K562 (cell line): ENCODE data around the gene TMCC2. TPM values are rescaled to one million over a fixed set of nuclear protein-coding genes. Genes with fewer than 3 reads are reported as not detected.

Experiments used
- ATAC-seq: fragments of 200-7000 bp; cut with Tn5 transposase; 3 replicates; pipeline ENCODE4 v1.9.1; 2020; ENCODE audit warnings: moderate library complexity
- BruUV-seq: library from RNA; stranded (reverse); fragments of 400-500 nt; replicated peaks from 2 replicates; lab custom pipeline; 2021; lab: Mats Ljungman, UMichigan
- CTCF ChIA-PET: fragments of 300-600 bp; formaldehyde crosslinking; extraction: SDS; loops from one replicate; lab custom pipeline; 2021; ENCODE audit warnings: low intra/inter-chr PET ratio; lab: Yijun Ruan, JAX
- POLR2A ChIA-PET: fragments of 300-600, 350-650 bp; sonication (Branson Sonifier 250); formaldehyde crosslinking; extraction: SDS; loops from one replicate; lab custom pipeline; 2021; ENCODE audit warnings: antibody characterized with exemption, inconsistent platforms; lab: Yijun Ruan, JAX
- DNase-seq, 4 experiments: peaks; one replicate each; pipeline versions ENCODE4 v3.0.0 to v3.0.0-alpha.2; 2011 to 2018; ENCODE audit warnings: low spot score in 3 of 4, mixed read lengths in 3 of 4; ENCODE audit errors: extremely low read depth in 1 of 4
- FAIRE-seq: peaks from 2 replicates; lab custom pipeline; 2011; peaks lifted over from hg19 to GRCh38; lab: Jason Lieb, UNC
- H2AFZ ChIP-seq: 2 replicates; pipeline ENCODE4 v1.6.0; 2011; ENCODE audit warnings: low read depth, low read length, control low read depth, inconsistent platforms
- H3K27ac ChIP-seq: fragments of 200-600 bp; 3 replicates; pipeline ENCODE4 v1.8.0; 2011; ENCODE audit warnings: low read depth, mild to moderate bottlenecking, control low read depth, inconsistent platforms, low read length, moderate library complexity, mixed read lengths; ENCODE audit errors: extremely low read depth
- H3K27me3 ChIP-seq, 2 experiments: fragments of 300-600 bp in 1 of 2; 2 replicates in 1 of 2; 3 replicates in 1 of 2; pipeline versions ENCODE4 v1.6.0 to v1.8.0; 2011; ENCODE audit warnings: inconsistent platforms in 2 of 2, low read length in 2 of 2, mild to moderate bottlenecking in 1 of 2, mixed read lengths in 1 of 2, moderate library complexity in 1 of 2; ENCODE audit not compliant: control insufficient read depth in 2 of 2, insufficient read depth in 2 of 2
- H3K36me3 ChIP-seq: fragments of 300-600 bp; 3 replicates; pipeline ENCODE4 v1.8.0; 2011; ENCODE audit warnings: mild to moderate bottlenecking, low read length, inconsistent platforms; ENCODE audit not compliant: control insufficient read depth, insufficient read depth
- H3K4me1 ChIP-seq, 2 experiments: fragments of 200-600 bp in 1 of 2; replicated peaks in 1 of 2; 2 replicates in 1 of 2; 3 replicates in 1 of 2; pipeline versions ENCODE4 v1.5.1 to v1.8.0; 2011; ENCODE audit warnings: inconsistent platforms in 2 of 2, low read length in 2 of 2, mild to moderate bottlenecking in 1 of 2, mixed read lengths in 1 of 2, moderate library complexity in 1 of 2; ENCODE audit not compliant: control insufficient read depth in 2 of 2, insufficient read depth in 2 of 2
- H3K4me2 ChIP-seq: 2 replicates; pipeline ENCODE4 v1.6.1; 2011; ENCODE audit warnings: low read length, control low read depth, inconsistent platforms, mixed read lengths; ENCODE audit not compliant: insufficient read depth
- H3K4me3 ChIP-seq: fragments of 200-600 bp; sonication (generic), shearing (Covaris generic); 2 replicates; pipeline ENCODE4 v1.5.1; 2016; ENCODE audit warnings: control low read depth, inconsistent platforms
- H3K79me2 ChIP-seq: fragments of 200-600 bp; 3 replicates; pipeline ENCODE4 v1.8.0; 2011; ENCODE audit warnings: low read length, inconsistent platforms; ENCODE audit not compliant: control insufficient read depth, insufficient read depth
- H3K9ac ChIP-seq, 2 experiments: 2 replicates each; pipeline versions ENCODE4 v1.6.0 to v1.6.1; 2011; ENCODE audit warnings: low read depth in 2 of 2, low read length in 2 of 2, control low read depth in 1 of 2, inconsistent platforms in 1 of 2, mild to moderate bottlenecking in 1 of 2, mixed read lengths in 1 of 2; ENCODE audit not compliant: insufficient read depth in 1 of 2
- H3K9me1 ChIP-seq: one replicate; pipeline ENCODE4 v1.6.0; 2011; ENCODE audit warnings: inconsistent platforms, mild to moderate bottlenecking, low read length, moderate library complexity; ENCODE audit not compliant: control insufficient read depth, insufficient read depth
- H3K9me3 ChIP-seq: replicated peaks from 2 replicates; pipeline ENCODE4 v1.5.1; 2011; ENCODE audit warnings: low read depth, low read length, inconsistent platforms; ENCODE audit not compliant: control insufficient read depth, insufficient read depth
- H4K20me1 ChIP-seq: replicated peaks from 2 replicates; pipeline ENCODE4 v1.6.1; 2011; ENCODE audit warnings: low read length, inconsistent platforms, mixed read lengths; ENCODE audit not compliant: control insufficient read depth, insufficient read depth
- ARID2 ChIP-seq: fragments of 450-650 bp; IDR thresholded peaks from 2 replicates; pipeline ENCODE4 v1.6.1; 2017; ENCODE audit warnings: antibody characterized with exemption, mild to moderate bottlenecking
- ATF4 ChIP-seq: fragments of 450-650 bp; formaldehyde crosslinking; IDR thresholded peaks from 2 replicates; pipeline ENCODE4 v1.4.0; 2022; ENCODE audit warnings: mild to moderate bottlenecking, moderate library complexity
- CC2D1A ChIP-seq: fragments of 450-650 bp; IDR thresholded peaks from 2 replicates; pipeline ENCODE4 v1.6.1; 2017; ENCODE audit warnings: mild to moderate bottlenecking
- CEBPB ChIP-seq: fragments of 450-650 bp; IDR thresholded peaks from 2 replicates; pipeline ENCODE4 v1.6.1; 2016; ENCODE audit warnings: missing genetic modification characterization, missing compliant biosample characterization
- E2F3 ChIP-seq: fragments of 250-450 bp; sonication (Bioruptor Pico); IDR thresholded peaks from 2 replicates; pipeline ENCODE4 v1.4.0; 2020; ENCODE audit warnings: mild to moderate bottlenecking
- ETV1 ChIP-seq: fragments of 450-650 bp; conservative IDR thresholded peaks from 2 replicates; pipeline ENCODE4 v1.6.1; 2016; ENCODE audit warnings: missing genetic modification characterization, control low read depth, low read depth, missing compliant biosample characterization
- GABPB1 ChIP-seq: sonication (generic); formaldehyde crosslinking; IDR thresholded peaks from 2 replicates; pipeline ENCODE4 v1.8.0; 2022; ENCODE audit warnings: mild to moderate bottlenecking, missing genetic modification reagents
- HDGF ChIP-seq: fragments of 450-650 bp; IDR thresholded peaks from 2 replicates; pipeline ENCODE4 v1.6.1; 2016
- HEY1 ChIP-seq: fragments of 250-450 bp; sonication (Bioruptor Pico); IDR thresholded peaks from 2 replicates; pipeline ENCODE4 v1.5.0; 2020; ENCODE audit warnings: mild to moderate bottlenecking, moderate library complexity, borderline replicate concordance
- HMG20A ChIP-seq: fragments of 450-650 bp; formaldehyde crosslinking; conservative IDR thresholded peaks from 2 replicates; pipeline ENCODE4 v1.4.0; 2020; ENCODE audit warnings: mild to moderate bottlenecking, mixed read lengths
- MYC ChIP-seq, 2 experiments: fragments of 250-450 bp in 1 of 2; sonication (Bioruptor Pico) in 1 of 2; IDR thresholded peaks; 2 replicates each; pipeline versions ENCODE4 v1.5.1 to v1.6.1; 2012 to 2021; ENCODE audit warnings: low read depth in 2 of 2, borderline replicate concordance in 1 of 2, improper control_type of control experiment in 1 of 2, low read length in 1 of 2, mild to moderate bottlenecking in 1 of 2, moderate library complexity in 1 of 2
- NR1H2 ChIP-seq: sonication (generic); formaldehyde crosslinking; IDR thresholded peaks from 2 replicates; pipeline ENCODE4 v1.4.0; 2020; ENCODE audit warnings: mild to moderate bottlenecking, missing genetic modification reagents
- RB1 ChIP-seq: fragments of 450-650 bp; IDR thresholded peaks from 2 replicates; pipeline ENCODE4 v1.6.1; 2017; ENCODE audit warnings: low read depth, mild to moderate bottlenecking
- RBM22 ChIP-seq: fragments of 200-400 bp; formaldehyde crosslinking; IDR thresholded peaks from 2 replicates; pipeline ENCODE4 v1.6.1; 2018; ENCODE audit warnings: low read length, low read depth; ENCODE audit not compliant: poor library complexity, severe bottlenecking
- TEAD1 ChIP-seq, 2 experiments: fragments of 450-650 bp in 1 of 2; sonication (generic) in 1 of 2; formaldehyde crosslinking; IDR thresholded peaks; 2 replicates each; pipeline versions ENCODE4 v1.4.0 to v1.8.0; 2020 to 2022; ENCODE audit warnings: mild to moderate bottlenecking in 2 of 2, missing genetic modification reagents in 1 of 2
- ZKSCAN1 ChIP-seq: fragments of 150-350 bp; IDR thresholded peaks from 2 replicates; pipeline ENCODE4 v1.6.1; 2016; ENCODE audit warnings: low read depth, low read length
- ZNF316 ChIP-seq: fragments of 450-650 bp; IDR thresholded peaks from 2 replicates; pipeline ENCODE4 v1.6.1; 2016
- WGBS: fragments of 100-300 bp; shearing (Covaris generic); methylation state at CpG from one replicate; pipeline ENCODE4 v1.1.6; 2016; ENCODE audit warnings: low coverage, mixed read lengths; ENCODE audit not compliant: insufficient coverage; ENCODE audit errors: missing lambda C conversion rate; 5-methylcytosine and 5-hydroxymethylcytosine counted together
- in situ Hi-C: fragments of 300-500 bp; cut with MboI; formaldehyde crosslinking; loops from 4 replicates; pipeline ENCODE4 v1.15.0; 2018; ENCODE audit warnings: inconsistent platforms, mixed read lengths
- intact Hi-C: fragments of 100-400 bp; cut with micrococcal nuclease; formaldehyde crosslinking; loops from 2 replicates; pipeline ENCODE4 v1.14.2; 2022
- polyA plus RNA-seq, 8 experiments: library from polyadenylated mRNA; depleted of rRNA in 4 of 8; stranded (reverse) in 5 of 8; unstranded in 3 of 8; fragments of >200 nt; fragmentation: Nextera tagmentation in 2 of 8; fragmentation: Illumina TruSeq in 1 of 8; extraction: Ambion mirVana in 2 of 8; extraction: Trizol in 1 of 8; gene quantifications; 2 replicates each; pipeline versions ENCODE4 v1.2.1 to v1.2.3, GENCODE V29; 2011 to 2014; ENCODE audit warnings: inconsistent platforms in 1 of 8, missing spikeins in 1 of 8
- total RNA-seq, 7 experiments: library from RNA; depleted of rRNA in 6 of 7; stranded (reverse); fragments of >200 nt in 6 of 7; fragmentation: Illumina TruSeq in 2 of 7; extraction: Trizol in 2 of 7; gene quantifications; 2 replicates each; pipeline versions ENCODE4 v1.2.1 to v1.2.3, GENCODE V29; 2011 to 2021; ENCODE audit warnings: low replicate concordance in 1 of 7
- TF ChIP-seq, protein P1 (sequence below): sonication (generic); formaldehyde crosslinking; IDR thresholded peaks from 2 replicates; pipeline ENCODE4 v1.8.0; 2022; ENCODE audit warnings: missing genetic modification reagents, mild to moderate bottlenecking, moderate library complexity, borderline replicate concordance

The TMCC2 gene
- total and polyA plus RNA-seq, 9 of the 15 experiments (the other 6 are each of a cell fraction or from before 2014, with no cell fraction given) = 0.06 to 1.8 (median 0.98) TPM

GRCh38 chr1:205273551-205273982 is 45.8 kb downstream of the TMCC2 start:
- Histone ChIP-seq H3K4me3 (no peak overlapping the region), H2AFZ (peak overlapping the region; percentile 23; the same call in 1 of the 2 replicates), H3K27me3 (peaks cover 1 to 13% of the 10 kb centered on the region in 2 experiments; a peak in 4 of 5 replicates), H3K9ac (peak overlapping the region in 1 of 2 experiments; percentile 19; a peak in 1 of 4 replicates), H3K27ac (no peak overlapping the region), H3K9me3 (no peaks in the 10 kb centered on the region), H4K20me1 (no peaks in the 10 kb centered on the region), H3K4me2 (no peak overlapping the region), H3K79me2 (no peaks in the 10 kb centered on the region), H3K9me1 (no peaks in the 10 kb centered on the region), H3K4me1 (peaks cover 6 to 29% of the 10 kb centered on the region in 2 experiments), H3K36me3 (no peaks in the 10 kb centered on the region)
- FAIRE-seq = peak; percentile 98
- peak; percentile 88 to 92 (median 90) for DNase-seq
- WGBS = 6% methylated on average over 7 of the region's 7 CpGs
- in situ Hi-C loops = no loop called here
- POLR2A ChIA-PET = interaction anchor here (0.6 to 2.7 kb wide), 10 partner anchors 12 to 408 kb away, joined by 3 to 15 read pairs (median 3); partner anchors contain the start of gene NUAK2
- intact Hi-C loops = loop anchor here (1.0 kb wide), 3 partner anchors 52 to 251 kb away; no protein-coding TSS in a partner anchor
- CTCF ChIA-PET = interaction anchor here (0.6 to 6.6 kb wide), 5 partner anchors 50 to 251 kb away, joined by 3 to 144 read pairs (median 5); partner anchors contain the start of gene NUAK2
- BruUV-seq = no TSS peak
- peak; percentile 94 for ATAC-seq
- TF ChIP-seq ETV1 = no peak
- TF ChIP-seq, protein P1, sequence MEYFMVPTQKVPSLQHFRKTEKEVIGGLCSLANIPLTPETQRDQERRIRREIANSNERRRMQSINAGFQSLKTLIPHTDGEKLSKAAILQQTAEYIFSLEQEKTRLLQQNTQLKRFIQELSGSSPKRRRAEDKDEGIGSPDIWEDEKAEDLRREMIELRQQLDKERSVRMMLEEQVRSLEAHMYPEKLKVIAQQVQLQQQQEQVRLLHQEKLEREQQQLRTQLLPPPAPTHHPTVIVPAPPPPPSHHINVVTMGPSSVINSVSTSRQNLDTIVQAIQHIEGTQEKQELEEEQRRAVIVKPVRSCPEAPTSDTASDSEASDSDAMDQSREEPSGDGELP = peak; percentile 67; the same call in 1 of the 2 replicates
- TF ChIP-seq RB1 = peak; percentile 73
- no peak for TF ChIP-seq CEBPB
- peak; percentile 93 for TF ChIP-seq ARID2
- TF ChIP-seq MYC (IDR thresholded peaks at IDR 0.05; ENCODE audit: low read depth, low read length) = 0 out of 2 replicates have a peak, but pooled peaks have one; percentile 31
- TF ChIP-seq MYC (CRISPR knock-in tag; IDR thresholded peaks at IDR 0.05; ENCODE audit: borderline replicate concordance, low read depth) = no peak
- TF ChIP-seq ZKSCAN1 = peak; percentile 22; the same call in 1 of the 2 replicates
- TF ChIP-seq CC2D1A = peak; percentile 86
- no peak for TF ChIP-seq ZNF316
- TF ChIP-seq RBM22 = no peak
- TF ChIP-seq HDGF = 0 out of 2 replicates have a peak, but pooled peaks have one; percentile 51
- no peak for TF ChIP-seq HEY1 (CRISPR knock-in tag)
- TF ChIP-seq GABPB1 (CRISPR knock-in tag) = peak; percentile 38; the same call in 1 of the 2 replicates
- 0 out of 2 replicates have a peak, but pooled peaks have one; percentile 8 for TF ChIP-seq ATF4 (CRISPR knock-in tag)
- TF ChIP-seq E2F3 (CRISPR knock-in tag) = no peak
- peak in 1 of 2 experiments; percentile 55; a peak in 1 of 4 replicates for TF ChIP-seq TEAD1 (CRISPR knock-in tag; IDR thresholded peaks at IDR 0.05)
- no peak for TF ChIP-seq HMG20A (CRISPR knock-in tag)
- TF ChIP-seq NR1H2 (CRISPR knock-in tag) = no peak
